Neural progenitor cell (in vitro differentiated cells): Measurements from ENCODE around the gene RIC8B. TPM values are rescaled to one million over a fixed set of nuclear protein-coding genes. Genes with fewer than 3 reads are reported as not detected.

ENCODE experiments used
- DNase-seq: peaks from one replicate; pipeline ENCODE4 v3.0.0-alpha.2; 2016; ENCODE audit warnings: low spot score
- H2AFZ ChIP-seq: fragments of 200-600 bp; sonication (generic); replicated peaks from 2 replicates; pipeline ENCODE4 v1.6.1; 2016; ENCODE audit warnings: antibody characterized with exemption
- H3F3A ChIP-seq: fragments of 200-600 bp; sonication (generic); 2 replicates; pipeline ENCODE4 v1.6.1; 2016; ENCODE audit warnings: antibody characterized with exemption, low read depth
- H3K27ac ChIP-seq: fragments of 200-600 bp; sonication (generic); 2 replicates; pipeline ENCODE4 v1.5.1; 2016; ENCODE audit warnings: mild to moderate bottlenecking
- H3K27me3 ChIP-seq: fragments of 200-600 bp; sonication (generic); 2 replicates; pipeline ENCODE4 v1.6.1; 2016; ENCODE audit warnings: mild to moderate bottlenecking, moderate library complexity
- H3K36me3 ChIP-seq: fragments of 200-600 bp; sonication (generic); 2 replicates; pipeline ENCODE4 v1.5.1; 2016
- H3K4me1 ChIP-seq: fragments of 200-600 bp; sonication (generic); 2 replicates; pipeline ENCODE4 v1.6.1; 2016; ENCODE audit warnings: mixed run types
- H3K4me2 ChIP-seq: fragments of 200-600 bp; sonication (generic); 2 replicates; pipeline ENCODE4 v1.6.1; 2016
- H3K4me3 ChIP-seq: fragments of 200-600 bp; sonication (generic); 2 replicates; pipeline ENCODE4 v1.5.1; 2016
- H3K79me2 ChIP-seq: fragments of 200-600 bp; sonication (generic); 2 replicates; pipeline ENCODE4 v1.6.1; 2016; ENCODE audit warnings: low read depth
- H3K9ac ChIP-seq: fragments of 200-600 bp; sonication (generic); 2 replicates; pipeline ENCODE4 v1.6.1; 2016
- H3K9me3 ChIP-seq: fragments of 200-600 bp; sonication (generic); 2 replicates; pipeline ENCODE4 v1.5.1; 2016; ENCODE audit warnings: low read depth
- H4K20me1 ChIP-seq: fragments of 200-600 bp; sonication (generic); 2 replicates; pipeline ENCODE4 v1.6.1; 2016; ENCODE audit warnings: low read depth
- H3K27ac Mint-ChIP-seq: 3 replicates; pipeline ENCODE4 v1.8.0; 2021; ENCODE audit warnings: mixed read lengths
- H3K27me3 Mint-ChIP-seq: 2 replicates; pipeline ENCODE4 v1.8.0; 2022; ENCODE audit warnings: low read depth, mild to moderate bottlenecking, inconsistent platforms, moderate library complexity, mixed read lengths; ENCODE audit not compliant: insufficient read depth
- H3K36me3 Mint-ChIP-seq: 3 replicates; pipeline ENCODE4 v1.8.0; 2021; ENCODE audit warnings: mixed read lengths
- H3K4me1 Mint-ChIP-seq: 3 replicates; pipeline ENCODE4 v1.8.0; 2021; ENCODE audit warnings: mixed read lengths
- H3K4me3 Mint-ChIP-seq: 3 replicates; pipeline ENCODE4 v1.8.0; 2021; ENCODE audit warnings: mild to moderate bottlenecking, moderate library complexity, mixed read lengths
- H3K9me3 Mint-ChIP-seq: 3 replicates; pipeline ENCODE4 v1.8.0; 2020; ENCODE audit warnings: mixed read lengths
- CTCF ChIP-seq: fragments of 200-600 bp; sonication (generic); IDR thresholded peaks from 2 replicates; pipeline ENCODE4 v1.5.1; 2017; ENCODE audit warnings: antibody characterized with exemption, mild to moderate bottlenecking
- EZH2 ChIP-seq: fragments of 200-600 bp; sonication (generic); IDR thresholded peaks from 2 replicates; pipeline ENCODE4 v1.6.1; 2017; ENCODE audit warnings: antibody characterized with exemption, mild to moderate bottlenecking, moderate library complexity
- EZH2phosphoT487 ChIP-seq: fragments of 200-600 bp; sonication (generic); IDR thresholded peaks from 2 replicates; pipeline ENCODE4 v1.6.1; 2017; ENCODE audit warnings: antibody characterized with exemption
- total RNA-seq: library from RNA; depleted of rRNA; stranded (reverse); fragments of >200 nt; gene quantifications from 2 replicates; pipeline ENCODE4 v1.2.3, GENCODE V29; 2015; ENCODE audit warnings: low replicate concordance

Gene RIC8B
- total RNA-seq, 1 donor from 2014 or later: 33.2 TPM

- Mint-ChIP-seq H3K27me3 (peaks cover 8% of the 10 kb centered on the region), H3K4me3 (no peak overlapping the region), H3K27ac (peak overlapping the region; percentile 98), H3K36me3 (peaks cover 60% of the 10 kb centered on the region), H3K4me1 (peaks cover 70% of the 10 kb centered on the region), H3K9me3 (no peaks in the 10 kb centered on the region)
- Histone ChIP-seq H3K79me2 (no peaks in the 10 kb centered on the region), H3K36me3 (no peaks in the 10 kb centered on the region), H3K9me3 (no peaks in the 10 kb centered on the region), H3K4me3 (no peak overlapping the region), H3F3A (peaks cover 30% of the 10 kb centered on the region), H2AFZ (no peak overlapping the region), H3K4me2 (no peak overlapping the region), H3K4me1 (peaks cover 38% of the 10 kb centered on the region), H3K9ac (no peak overlapping the region), H3K27me3 (no peaks in the 10 kb centered on the region), H3K27ac (no peak overlapping the region), H4K20me1 (no peaks in the 10 kb centered on the region)
- no peak for DNase-seq
- TF ChIP-seq EZH2 (no peak), EZH2phosphoT487 (no peak), CTCF (no peak)
Observed at GRCh38 chr12:106757623-106758348, 16.7 kb upstream of the RIC8B start.

- Histone ChIP-seq H3K4me3 (no peak overlapping the region), H3F3A (peaks cover 30% of the 10 kb centered on the region), H3K79me2 (no peaks in the 10 kb centered on the region), H3K9me3 (no peaks in the 10 kb centered on the region), H3K36me3 (no peaks in the 10 kb centered on the region), H4K20me1 (no peaks in the 10 kb centered on the region), H3K4me2 (no peak overlapping the region), H3K4me1 (peaks cover 39% of the 10 kb centered on the region), H2AFZ (no peak overlapping the region), H3K27ac (no peak overlapping the region), H3K9ac (no peak overlapping the region), H3K27me3 (no peaks in the 10 kb centered on the region)
- Mint-ChIP-seq H3K4me3 (peak overlapping the region; percentile 62), H3K9me3 (no peaks in the 10 kb centered on the region), H3K36me3 (peaks cover 53% of the 10 kb centered on the region), H3K27me3 (peaks cover 4% of the 10 kb centered on the region), H3K4me1 (peaks cover 71% of the 10 kb centered on the region), H3K27ac (peak overlapping the region; percentile 98)
- TF ChIP-seq EZH2phosphoT487 (no peak), CTCF (no peak), EZH2 (no peak)
- no peak for DNase-seq
Observed at GRCh38 chr12:106758349-106759110, 16.0 kb upstream of the RIC8B start.

GRCh38 chr12:106759526-106760183, 14.8 kb upstream of the RIC8B start:
- Mint-ChIP-seq H3K4me3 (peak overlapping the region; percentile 63), H3K4me1 (peaks cover 77% of the 10 kb centered on the region), H3K36me3 (peaks cover 42% of the 10 kb centered on the region), H3K27ac (peak overlapping the region; percentile 98), H3K9me3 (no peaks in the 10 kb centered on the region), H3K27me3 (peaks cover 2% of the 10 kb centered on the region)
- Histone ChIP-seq H2AFZ (peak overlapping the region; percentile 91), H3K79me2 (no peaks in the 10 kb centered on the region), H3K9ac (no peak overlapping the region), H3K27me3 (no peaks in the 10 kb centered on the region), H3K27ac (peak overlapping the region; percentile 89), H3F3A (peaks cover 30% of the 10 kb centered on the region), H3K9me3 (no peaks in the 10 kb centered on the region), H3K4me1 (peaks cover 50% of the 10 kb centered on the region), H3K4me3 (no peak overlapping the region), H3K4me2 (peak overlapping the region; percentile 62), H3K36me3 (no peaks in the 10 kb centered on the region), H4K20me1 (no peaks in the 10 kb centered on the region)
- no peak for TF ChIP-seq EZH2phosphoT487
- DNase-seq: no peak
